ENCODE results near the gene NRXN3.

DNA sequence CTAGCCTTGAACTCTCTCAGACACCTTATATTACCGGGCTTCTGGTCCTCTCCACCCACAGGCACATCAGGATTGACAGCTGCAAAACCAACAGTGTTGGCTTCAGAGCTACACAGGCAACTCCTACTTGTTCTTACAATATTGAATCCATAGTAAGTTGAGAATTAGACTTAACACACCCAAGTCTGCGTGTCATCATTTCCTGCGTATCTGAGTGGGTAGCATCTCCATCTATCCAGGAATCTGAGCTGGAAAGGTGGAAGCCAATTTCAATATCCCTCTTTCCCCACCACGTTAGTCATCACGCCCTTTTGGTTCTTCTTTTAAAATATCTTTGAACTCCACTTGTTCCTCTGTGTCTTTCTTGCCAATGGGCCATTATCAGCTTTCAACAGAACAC lies 37.2 kb downstream of the NRXN3 start:
- TF ChIP-seq, protein P1, sequence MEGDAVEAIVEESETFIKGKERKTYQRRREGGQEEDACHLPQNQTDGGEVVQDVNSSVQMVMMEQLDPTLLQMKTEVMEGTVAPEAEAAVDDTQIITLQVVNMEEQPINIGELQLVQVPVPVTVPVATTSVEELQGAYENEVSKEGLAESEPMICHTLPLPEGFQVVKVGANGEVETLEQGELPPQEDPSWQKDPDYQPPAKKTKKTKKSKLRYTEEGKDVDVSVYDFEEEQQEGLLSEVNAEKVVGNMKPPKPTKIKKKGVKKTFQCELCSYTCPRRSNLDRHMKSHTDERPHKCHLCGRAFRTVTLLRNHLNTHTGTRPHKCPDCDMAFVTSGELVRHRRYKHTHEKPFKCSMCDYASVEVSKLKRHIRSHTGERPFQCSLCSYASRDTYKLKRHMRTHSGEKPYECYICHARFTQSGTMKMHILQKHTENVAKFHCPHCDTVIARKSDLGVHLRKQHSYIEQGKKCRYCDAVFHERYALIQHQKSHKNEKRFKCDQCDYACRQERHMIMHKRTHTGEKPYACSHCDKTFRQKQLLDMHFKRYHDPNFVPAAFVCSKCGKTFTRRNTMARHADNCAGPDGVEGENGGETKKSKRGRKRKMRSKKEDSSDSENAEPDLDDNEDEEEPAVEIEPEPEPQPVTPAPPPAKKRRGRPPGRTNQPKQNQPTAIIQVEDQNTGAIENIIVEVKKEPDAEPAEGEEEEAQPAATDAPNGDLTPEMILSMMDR (IDR thresholded peaks at IDR 0.05; ENCODE audit: low read depth, low read length, missing input control): no peak
- TF ChIP-seq RAD21 (IDR thresholded peaks at IDR 0.05) (no peak), GABPA (IDR thresholded peaks at IDR 0.05 in 1 of 2, conservative IDR thresholded peaks at IDR 0.05 in 1 of 2) (no peak), TAF1 (conservative IDR thresholded peaks at IDR 0.05) (no peak), YY1 (IDR thresholded peaks at IDR 0.05) (no peak), SP1 (IDR thresholded peaks at IDR 0.05) (no peak), ZBTB33 (IDR thresholded peaks at IDR 0.05) (no peak), JUND (IDR thresholded peaks at IDR 0.05) (no peak)
